Measurements from ENCODE around the gene NRCAM.

- TF ChIP-seq, protein P1, sequence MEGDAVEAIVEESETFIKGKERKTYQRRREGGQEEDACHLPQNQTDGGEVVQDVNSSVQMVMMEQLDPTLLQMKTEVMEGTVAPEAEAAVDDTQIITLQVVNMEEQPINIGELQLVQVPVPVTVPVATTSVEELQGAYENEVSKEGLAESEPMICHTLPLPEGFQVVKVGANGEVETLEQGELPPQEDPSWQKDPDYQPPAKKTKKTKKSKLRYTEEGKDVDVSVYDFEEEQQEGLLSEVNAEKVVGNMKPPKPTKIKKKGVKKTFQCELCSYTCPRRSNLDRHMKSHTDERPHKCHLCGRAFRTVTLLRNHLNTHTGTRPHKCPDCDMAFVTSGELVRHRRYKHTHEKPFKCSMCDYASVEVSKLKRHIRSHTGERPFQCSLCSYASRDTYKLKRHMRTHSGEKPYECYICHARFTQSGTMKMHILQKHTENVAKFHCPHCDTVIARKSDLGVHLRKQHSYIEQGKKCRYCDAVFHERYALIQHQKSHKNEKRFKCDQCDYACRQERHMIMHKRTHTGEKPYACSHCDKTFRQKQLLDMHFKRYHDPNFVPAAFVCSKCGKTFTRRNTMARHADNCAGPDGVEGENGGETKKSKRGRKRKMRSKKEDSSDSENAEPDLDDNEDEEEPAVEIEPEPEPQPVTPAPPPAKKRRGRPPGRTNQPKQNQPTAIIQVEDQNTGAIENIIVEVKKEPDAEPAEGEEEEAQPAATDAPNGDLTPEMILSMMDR (conservative IDR thresholded peaks at IDR 0.05; ENCODE audit: low read depth, low read length) = no peak
- no peak for TF ChIP-seq EZH2 (IDR thresholded peaks at IDR 0.05; ENCODE audit: borderline replicate concordance, low read depth, low read length, poor library complexity, severe bottlenecking)
These were observed 255.9 kb downstream of the NRCAM start for GRCh38 chr7:108200326-108200725.

Measured in A673 (cell line).